IMR-90 (cell line): Measurements from ENCODE around the gene CEP72. TPM values are rescaled to one million over a fixed set of nuclear protein-coding genes. Genes with fewer than 3 reads are reported as not detected.

Experiments
- ATAC-seq: fragments of 200-7000 bp; cut with Tn5 transposase; 2 replicates; pipeline ENCODE4 v1.9.1; 2020; ENCODE audit warnings: low read depth, mild to moderate bottlenecking, moderate library complexity
- BruUV-seq: library from RNA; stranded (reverse); fragments of 400-500 nt; replicated peaks from 2 replicates; lab custom pipeline; 2021; lab: Mats Ljungman, UMichigan
- CTCF ChIA-PET: fragments of 300-600 bp; formaldehyde crosslinking; extraction: SDS; loops from one replicate; lab custom pipeline; 2021; ENCODE audit warnings: antibody characterized with exemption; lab: Yijun Ruan, JAX
- POLR2A ChIA-PET: fragments of 300-600 bp; sonication (Branson Sonifier 250); formaldehyde crosslinking; loops from one replicate; lab custom pipeline; 2022; ENCODE audit warnings: antibody characterized with exemption; ENCODE audit not compliant: unreplicated experiment; lab: Charles Lee
- DNase-seq: peaks from one replicate; pipeline ENCODE4 v3.0.0; 2013
- H2AFZ ChIP-seq: replicated peaks from 2 replicates; pipeline ENCODE3; 2013; ENCODE audit warnings: low read length, mild to moderate bottlenecking; ENCODE audit not compliant: poor library complexity
- H2AK5ac ChIP-seq: 2 replicates; pipeline ENCODE4 v1.6.1; 2013; ENCODE audit warnings: low read depth, low read length, inconsistent platforms
- H2AK9ac ChIP-seq: replicated peaks from 2 replicates; pipeline ENCODE3; 2013; ENCODE audit warnings: mild to moderate bottlenecking, low read depth, low read length, moderate library complexity; ENCODE audit not compliant: poor library complexity
- H2BK120ac ChIP-seq: 2 replicates; pipeline ENCODE4 v1.6.1; 2013; ENCODE audit warnings: low read depth, low read length, inconsistent platforms
- H2BK15ac ChIP-seq: 3 replicates; pipeline ENCODE4 v1.6.1; 2013; ENCODE audit warnings: low read depth, low read length, inconsistent platforms
- H2BK20ac ChIP-seq: 2 replicates; pipeline ENCODE4 v1.6.1; 2013; ENCODE audit warnings: low read depth, mild to moderate bottlenecking, inconsistent platforms, low read length, moderate library complexity
- H2BK5ac ChIP-seq: 2 replicates; pipeline ENCODE4 v1.6.1; 2013; ENCODE audit warnings: mild to moderate bottlenecking, low read depth, low read length, inconsistent platforms; ENCODE audit not compliant: poor library complexity, severe bottlenecking
- H3K14ac ChIP-seq: replicated peaks from 2 replicates; pipeline ENCODE4 v1.6.1; 2013; ENCODE audit warnings: low read depth, low read length, inconsistent platforms
- H3K18ac ChIP-seq: 2 replicates; pipeline ENCODE4 v1.6.1; 2013; ENCODE audit warnings: low read depth, low read length, control low read depth
- H3K23ac ChIP-seq: 2 replicates; pipeline ENCODE4 v1.6.1; 2013; ENCODE audit warnings: low read depth, low read length, inconsistent platforms
- H3K27ac ChIP-seq: 2 replicates; pipeline ENCODE4 v1.5.1; 2013; ENCODE audit warnings: mild to moderate bottlenecking, control low read depth, low read length; ENCODE audit not compliant: insufficient read depth
- H3K27me3 ChIP-seq: 2 replicates; pipeline ENCODE4 v1.6.1; 2013; ENCODE audit warnings: low read length; ENCODE audit not compliant: control insufficient read depth, insufficient read depth
- H3K36me3 ChIP-seq: 2 replicates; pipeline ENCODE4 v1.6.1; 2013; ENCODE audit warnings: low read length, mixed read lengths; ENCODE audit not compliant: control insufficient read depth, insufficient read depth
- H3K4ac ChIP-seq: 2 replicates; pipeline ENCODE4 v1.6.1; 2013; ENCODE audit warnings: low read depth, low read length, inconsistent platforms
- H3K4me1 ChIP-seq: 2 replicates; pipeline ENCODE4 v1.6.1; 2013; ENCODE audit warnings: low read length, mixed read lengths; ENCODE audit not compliant: control insufficient read depth, insufficient read depth
- H3K4me2 ChIP-seq: 2 replicates; pipeline ENCODE4 v1.6.1; 2013; ENCODE audit warnings: low read depth, mild to moderate bottlenecking, control low read depth, low read length, moderate library complexity
- H3K4me3 ChIP-seq: 2 replicates; pipeline ENCODE4 v1.5.1; 2013; ENCODE audit warnings: low read depth, mild to moderate bottlenecking, control low read depth, low read length, moderate library complexity; ENCODE audit not compliant: insufficient read depth
- H3K56ac ChIP-seq: 2 replicates; pipeline ENCODE4 v1.6.1; 2013; ENCODE audit warnings: low read length, inconsistent platforms; ENCODE audit not compliant: insufficient read depth; ENCODE audit errors: extremely low read depth
- H3K79me1 ChIP-seq, 2 experiments: 2 replicates each; pipeline ENCODE4 v1.6.1; 2013; ENCODE audit warnings: low read length in 2 of 2, inconsistent platforms in 1 of 2, low read depth in 1 of 2
- H3K9ac ChIP-seq: 2 replicates; pipeline ENCODE4 v1.6.1; 2013; ENCODE audit warnings: low read depth, low read length, control low read depth
- H3K9me1 ChIP-seq: 2 replicates; pipeline ENCODE4 v1.6.1; 2013; ENCODE audit warnings: low read length, inconsistent platforms; ENCODE audit not compliant: insufficient read depth
- H3K9me3 ChIP-seq: 2 replicates; pipeline ENCODE4 v1.6.1; 2013; ENCODE audit warnings: low read length; ENCODE audit not compliant: control insufficient read depth, insufficient read depth
- H4K20me1 ChIP-seq: 2 replicates; pipeline ENCODE4 v1.6.1; 2013; ENCODE audit warnings: low read length, inconsistent platforms; ENCODE audit not compliant: insufficient read depth
- H4K5ac ChIP-seq: 2 replicates; pipeline ENCODE4 v1.6.1; 2013; ENCODE audit warnings: mild to moderate bottlenecking, low read depth, low read length, control low read depth
- H4K8ac ChIP-seq, 2 experiments: 2 replicates each; pipeline ENCODE4 v1.6.1; 2013; ENCODE audit warnings: low read depth in 2 of 2, low read length in 2 of 2, control low read depth in 1 of 2, inconsistent platforms in 1 of 2
- H4K91ac ChIP-seq: 2 replicates; pipeline ENCODE4 v1.6.1; 2013; ENCODE audit warnings: low read depth, low read length, inconsistent platforms; ENCODE audit not compliant: insufficient read depth
- BHLHE40 ChIP-seq: fragments of 150-350 bp; IDR thresholded peaks from 2 replicates; pipeline ENCODE4 v1.6.1; 2016; ENCODE audit warnings: mild to moderate bottlenecking, low read depth, low read length
- CEBPB ChIP-seq: IDR thresholded peaks from 2 replicates; pipeline ENCODE4 v1.6.1; 2012; ENCODE audit warnings: low read depth, low read length, improper control_type of control experiment
- CHD1 ChIP-seq: IDR thresholded peaks from 2 replicates; pipeline ENCODE4 v1.6.1; 2012; ENCODE audit warnings: low read depth, low read length, improper control_type of control experiment
- ELK1 ChIP-seq: fragments of 150-350 bp; IDR thresholded peaks from 2 replicates; pipeline ENCODE4 v1.6.1; 2016; ENCODE audit warnings: low read depth, mild to moderate bottlenecking, low read length, moderate library complexity, borderline replicate concordance
- FOS ChIP-seq: fragments of 150-350 bp; IDR thresholded peaks from 2 replicates; pipeline ENCODE4 v1.6.1; 2016; ENCODE audit warnings: low read depth, low read length
- MAFK ChIP-seq: IDR thresholded peaks from 2 replicates; pipeline ENCODE4 v1.6.1; 2012; ENCODE audit warnings: low read depth, low read length, improper control_type of control experiment
- POLR2A ChIP-seq: IDR thresholded peaks from 2 replicates; pipeline ENCODE4 v1.6.1; 2012; ENCODE audit warnings: mild to moderate bottlenecking, low read depth, low read length
- RAD21 ChIP-seq: IDR thresholded peaks from 2 replicates; pipeline ENCODE4 v1.6.1; 2012; ENCODE audit warnings: low read length, improper control_type of control experiment
- SMC3 ChIP-seq: fragments of 150-350 bp; IDR thresholded peaks from 2 replicates; pipeline ENCODE4 v1.6.1; 2016; ENCODE audit warnings: low read depth, mild to moderate bottlenecking, antibody characterized with exemption, low read length, moderate library complexity
- WGBS, 2 experiments: methylation state at CpG; one replicate each; pipeline versions ENCODE4 v1.1.5 to v1.1.7; 2013; ENCODE audit warnings: missing lambda C conversion rate in 2 of 2; ENCODE audit not compliant: insufficient read length in 1 of 2; ENCODE audit errors: extremely low coverage in 2 of 2; 5-methylcytosine and 5-hydroxymethylcytosine counted together
- dilution Hi-C: fragments of 300-500 bp; cut with HindIII; formaldehyde crosslinking; loops from one replicate; pipeline ENCODE4 v1.14.3; 2018; ENCODE audit warnings: low sequenced_read_pairs; ENCODE audit not compliant: unreplicated experiment
- in situ Hi-C: fragments of 300-500 bp; cut with MboI; formaldehyde crosslinking; loops from 3 replicates; pipeline ENCODE4 v1.14.3; 2019; ENCODE audit warnings: low sequenced_read_pairs, inconsistent platforms, mixed read lengths
- intact Hi-C: fragments of 100-400 bp; cut with micrococcal nuclease; formaldehyde crosslinking; loops from 2 replicates; pipeline ENCODE4 v1.10.0; 2022
- polyA plus RNA-seq, 3 experiments: library from polyadenylated mRNA; depleted of rRNA; stranded (reverse); fragments of >200 nt; gene quantifications; 2 replicates each; pipeline ENCODE4 v1.2.3, GENCODE V29; 2012; ENCODE audit warnings: low replicate concordance in 1 of 3
- total RNA-seq: library from RNA; depleted of rRNA; stranded (reverse); fragments of >200 nt; gene quantifications from 2 replicates; pipeline ENCODE4 v1.2.3, GENCODE V29; 2012

The CEP72 gene
- total and polyA plus RNA-seq, 2 of the 4 experiments (the other 2 are of a cell fraction), result 2.9 to 4.3 TPM

- Histone ChIP-seq H2BK5ac (no peak overlapping the region), H3K4ac (no peak overlapping the region), H2BK120ac (no peak overlapping the region), H3K9me3 (no peaks in the 10 kb centered on the region), H4K5ac (no peak overlapping the region), H2BK20ac (no peak overlapping the region), H3K18ac (no peak overlapping the region), H3K36me3 (no peaks in the 10 kb centered on the region), H4K20me1 (no peaks in the 10 kb centered on the region), H4K8ac (peak overlapping the region in 1 of 2 experiments; percentile 69; a peak in 2 of 4 replicates), H2BK15ac (no peak overlapping the region), H3K79me1 (peaks cover 10 to 13% of the 10 kb centered on the region in 2 experiments; a peak in 3 of 4 replicates), H3K23ac (0 out of 2 replicates have a peak overlapping the region, but pooled peaks have one; percentile 7), H4K91ac (no peak overlapping the region), H3K27me3 (peaks cover 9% of the 10 kb centered on the region; the same call in 1 of the 2 replicates), H3K9me1 (peaks cover 5% of the 10 kb centered on the region), H3K27ac (no peak overlapping the region), H3K56ac (no peak overlapping the region), H3K4me2 (peak overlapping the region; percentile 91), H2AFZ (peak overlapping the region; percentile 98), H3K9ac (0 out of 2 replicates have a peak overlapping the region, but pooled peaks have one; percentile 38), H3K4me1 (peaks cover 2% of the 10 kb centered on the region; the same call in 1 of the 2 replicates), H3K14ac (no peak overlapping the region; the same call in 1 of the 2 replicates), H3K4me3 (peak overlapping the region; percentile 94), H2AK9ac (peak overlapping the region; percentile 87), H2AK5ac (no peak overlapping the region)
- WGBS, 2 experiments, result no CpG with 5 or more reads among the region's 11 CpGs
- no TSS peak for BruUV-seq
- ChIA-PET POLR2A (no interaction called here), CTCF (no interaction called here)
- DNase-seq (no peak), ATAC-seq (no peak)
- in situ Hi-C loops, result no loop called here
- TF ChIP-seq POLR2A, result no peak
- no peak for TF ChIP-seq MAFK
- TF ChIP-seq CHD1, result no peak
- no peak for TF ChIP-seq FOS
- TF ChIP-seq SMC3, result no peak
- no peak for TF ChIP-seq ELK1
- TF ChIP-seq CEBPB, result no peak
- no peak for TF ChIP-seq RAD21
- no peak for TF ChIP-seq BHLHE40
- intact Hi-C loops, result loop anchor here (10.0 kb wide), 1 partner anchor 296 kb away; no protein-coding TSS in a partner anchor
- dilution Hi-C loops, result no loop called here
Measured at GRCh38 chr5:610744-611730, 1.1 kb upstream of the CEP72 start.
